A673 (cell line): ENCODE results near the gene AGAP1. TPM values are rescaled to one million over a fixed set of nuclear protein-coding genes. Genes with fewer than 3 reads are reported as not detected.

ENCODE experiments used
- BruUV-seq: library from RNA; stranded (reverse); fragments of 400-500 nt; replicated peaks from 2 replicates; lab custom pipeline; 2021; lab: Mats Ljungman, UMichigan
- CTCF ChIA-PET: fragments of 300-600 bp; sonication (Branson Sonifier 250); formaldehyde crosslinking; loops from one replicate; lab custom pipeline; 2022; ENCODE audit warnings: antibody characterized with exemption; lab: Charles Lee
- POLR2A ChIA-PET: fragments of 300-600 bp; sonication (Branson Sonifier 250); formaldehyde crosslinking; loops from one replicate; lab custom pipeline; 2022; ENCODE audit warnings: antibody characterized with exemption; ENCODE audit not compliant: low non-redundant PET; lab: Charles Lee
- DNase-seq: peaks from one replicate; pipeline ENCODE4 v3.0.0-alpha.2; 2015; ENCODE audit warnings: low spot score
- H3K27ac ChIP-seq: fragments of 200-600 bp; sonication (generic); 2 replicates; pipeline ENCODE4 v1.5.1; 2016; ENCODE audit warnings: mixed run types, low read depth, mild to moderate bottlenecking, mixed read lengths, antibody characterized with exemption, low read length; ENCODE audit not compliant: poor library complexity, severe bottlenecking
- H3K27me3 ChIP-seq: fragments of 200-600 bp; sonication (generic); replicated peaks from 2 replicates; pipeline ENCODE4 v1.6.1; 2017; ENCODE audit warnings: mixed run types, low read depth, mild to moderate bottlenecking, mixed read lengths, antibody characterized with exemption, low read length; ENCODE audit not compliant: insufficient read depth, poor library complexity
- H3K36me3 ChIP-seq: fragments of 200-600 bp; sonication (generic); 2 replicates; pipeline ENCODE4 v1.6.1; 2016; ENCODE audit warnings: mixed run types, mild to moderate bottlenecking, mixed read lengths, antibody characterized with exemption, low read length; ENCODE audit not compliant: insufficient read depth, poor library complexity, severe bottlenecking
- H3K4me1 ChIP-seq: fragments of 200-600 bp; sonication (generic); 2 replicates; pipeline ENCODE4 v1.6.1; 2017; ENCODE audit warnings: mixed run types, mild to moderate bottlenecking, mixed read lengths, antibody characterized with exemption, low read length; ENCODE audit not compliant: insufficient read depth, poor library complexity, severe bottlenecking
- H3K4me3 ChIP-seq: fragments of 200-600 bp; sonication (generic); 2 replicates; pipeline ENCODE4 v1.5.1; 2016; ENCODE audit warnings: low read depth, mixed run types, mild to moderate bottlenecking, mixed read lengths, low read length; ENCODE audit not compliant: poor library complexity, severe bottlenecking
- H3K9me3 ChIP-seq: fragments of 200-600 bp; sonication (generic); 2 replicates; pipeline ENCODE4 v1.6.1; 2016; ENCODE audit warnings: mixed run types, low read depth, mild to moderate bottlenecking, mixed read lengths, antibody characterized with exemption, low read length; ENCODE audit not compliant: poor library complexity, severe bottlenecking
- EZH2 ChIP-seq: fragments of 200-600 bp; sonication (generic); IDR thresholded peaks from 2 replicates; pipeline ENCODE4 v1.6.1; 2017; ENCODE audit warnings: borderline replicate concordance, low read depth, mild to moderate bottlenecking, mixed read lengths, antibody characterized with exemption, low read length; ENCODE audit not compliant: poor library complexity, severe bottlenecking
- intact Hi-C: fragments of 100-400 bp; cut with micrococcal nuclease; formaldehyde crosslinking; loops from one replicate; pipeline ENCODE4 v1.10.0; 2022; ENCODE audit not compliant: unreplicated experiment
- total RNA-seq: library from RNA; stranded (reverse); gene quantifications from 2 replicates; pipeline ENCODE4 v1.2.3, GENCODE V29; 2021
- TF ChIP-seq, protein P1 (sequence below): fragments of 300-800, 200-600 bp; sonication (generic); conservative IDR thresholded peaks from 2 replicates; pipeline ENCODE4 v1.5.1; 2017; ENCODE audit warnings: low read depth, mild to moderate bottlenecking, antibody characterized with exemption, low read length, moderate library complexity, mixed read lengths

Gene AGAP1
- total RNA-seq, 1 experiment from 2014 or later: 25.3 TPM

DNA sequence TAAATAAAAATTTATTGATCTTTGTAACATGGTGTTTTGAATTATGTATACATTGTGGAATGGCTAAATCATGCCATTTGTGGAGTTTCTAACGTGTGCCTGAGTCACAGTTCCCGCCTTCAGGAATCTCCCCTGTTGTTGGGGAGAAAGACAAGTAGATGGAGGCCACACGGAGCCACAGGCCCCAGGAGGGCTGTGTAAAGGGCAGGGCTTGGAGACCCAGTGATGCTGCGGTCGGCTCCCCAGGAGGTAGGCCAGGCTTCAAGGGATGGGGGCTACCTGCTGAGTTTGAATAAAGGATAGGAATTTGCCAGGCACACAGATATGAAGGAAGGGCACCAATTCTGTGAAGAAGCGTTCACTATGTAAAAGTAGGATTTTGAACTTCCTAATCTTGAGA is 417.3 kb downstream of the AGAP1 start:
- no peak overlapping the region for H3K4me3 ChIP-seq
- ChIA-PET CTCF (no interaction called here), POLR2A (no interaction called here)
- BruUV-seq: no TSS peak
- H3K27me3 ChIP-seq: no peaks in the 10 kb centered on the region
- no peaks in the 10 kb centered on the region for H3K4me1 ChIP-seq
- H3K9me3 ChIP-seq: no peaks in the 10 kb centered on the region
- intact Hi-C loops: no loop called here
- H3K36me3 ChIP-seq: no peaks in the 10 kb centered on the region
- no peak for DNase-seq
- no peak overlapping the region for H3K27ac ChIP-seq
- TF ChIP-seq, protein P1, sequence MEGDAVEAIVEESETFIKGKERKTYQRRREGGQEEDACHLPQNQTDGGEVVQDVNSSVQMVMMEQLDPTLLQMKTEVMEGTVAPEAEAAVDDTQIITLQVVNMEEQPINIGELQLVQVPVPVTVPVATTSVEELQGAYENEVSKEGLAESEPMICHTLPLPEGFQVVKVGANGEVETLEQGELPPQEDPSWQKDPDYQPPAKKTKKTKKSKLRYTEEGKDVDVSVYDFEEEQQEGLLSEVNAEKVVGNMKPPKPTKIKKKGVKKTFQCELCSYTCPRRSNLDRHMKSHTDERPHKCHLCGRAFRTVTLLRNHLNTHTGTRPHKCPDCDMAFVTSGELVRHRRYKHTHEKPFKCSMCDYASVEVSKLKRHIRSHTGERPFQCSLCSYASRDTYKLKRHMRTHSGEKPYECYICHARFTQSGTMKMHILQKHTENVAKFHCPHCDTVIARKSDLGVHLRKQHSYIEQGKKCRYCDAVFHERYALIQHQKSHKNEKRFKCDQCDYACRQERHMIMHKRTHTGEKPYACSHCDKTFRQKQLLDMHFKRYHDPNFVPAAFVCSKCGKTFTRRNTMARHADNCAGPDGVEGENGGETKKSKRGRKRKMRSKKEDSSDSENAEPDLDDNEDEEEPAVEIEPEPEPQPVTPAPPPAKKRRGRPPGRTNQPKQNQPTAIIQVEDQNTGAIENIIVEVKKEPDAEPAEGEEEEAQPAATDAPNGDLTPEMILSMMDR: no peak
- TF ChIP-seq EZH2: no peak

DNA sequence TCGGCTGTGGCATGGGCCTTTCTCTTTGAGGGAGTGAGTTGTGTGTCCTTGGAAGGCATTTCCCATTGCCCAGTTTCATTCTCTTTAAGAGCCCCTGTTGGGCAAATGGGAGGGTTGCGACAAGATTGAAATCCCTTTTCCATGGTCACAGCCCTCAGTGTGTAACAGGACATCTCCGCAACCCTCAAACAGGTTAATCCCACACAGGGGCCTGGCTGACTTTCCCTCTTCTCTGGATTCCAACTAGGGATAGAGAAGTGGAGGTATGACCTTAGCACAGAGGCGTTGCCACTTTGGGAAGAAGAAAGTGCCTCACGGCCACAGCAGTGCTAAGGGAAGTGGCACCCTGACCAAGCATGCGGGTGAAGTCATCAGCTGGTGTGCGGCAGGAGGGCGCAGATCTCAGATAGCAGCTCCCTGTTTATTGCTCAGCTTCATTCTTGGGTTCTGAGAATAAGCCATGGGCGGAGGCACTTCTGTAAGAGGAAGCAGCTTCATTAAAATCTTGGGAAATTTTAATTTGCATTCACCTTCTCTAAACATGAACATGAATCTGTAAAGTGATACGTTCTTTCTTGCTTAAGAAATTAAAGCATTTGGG is 417.9 kb downstream of the AGAP1 start:
- ChIA-PET POLR2A (interaction anchor here (0.6 kb wide), 1 partner anchor 471 kb away, joined by 10 read pairs; no protein-coding TSS in a partner anchor), CTCF (no interaction called here)
- no peaks in the 10 kb centered on the region for H3K9me3 ChIP-seq
- H3K36me3 ChIP-seq: no peaks in the 10 kb centered on the region
- TF ChIP-seq, protein P1: no peak
- no peak for TF ChIP-seq EZH2
- no peak overlapping the region for H3K4me3 ChIP-seq
- H3K4me1 ChIP-seq: no peaks in the 10 kb centered on the region
- BruUV-seq: no TSS peak
- H3K27me3 ChIP-seq: no peaks in the 10 kb centered on the region
- intact Hi-C loops: no loop called here
- no peak overlapping the region for H3K27ac ChIP-seq
- no peak for DNase-seq

DNA sequence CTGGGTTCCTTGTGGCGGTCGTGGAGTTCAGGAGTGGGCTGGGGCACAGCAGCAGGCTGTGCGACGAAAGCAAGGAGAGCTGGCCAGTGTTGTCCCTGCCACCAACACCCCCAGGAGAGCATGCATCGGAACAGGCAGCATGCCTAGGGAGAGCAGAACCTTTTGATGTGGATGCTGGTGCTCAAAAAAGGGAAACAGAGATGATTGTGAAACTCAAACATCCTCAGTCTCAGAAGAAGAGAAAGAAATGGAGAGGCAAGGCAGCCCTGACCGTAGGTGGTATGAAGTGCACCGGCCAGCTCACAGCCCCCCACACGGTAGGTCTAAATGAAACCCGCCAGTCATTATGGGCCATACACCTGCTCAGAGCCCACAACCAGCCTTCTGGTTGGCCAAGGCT is 420.9 kb downstream of the AGAP1 start:
- BruUV-seq: no TSS peak
- no peaks in the 10 kb centered on the region for H3K36me3 ChIP-seq
- no peaks in the 10 kb centered on the region for H3K9me3 ChIP-seq
- ChIA-PET POLR2A (no interaction called here), CTCF (no interaction called here)
- H3K4me1 ChIP-seq: no peaks in the 10 kb centered on the region
- H3K27ac ChIP-seq: no peak overlapping the region
- no peaks in the 10 kb centered on the region for H3K27me3 ChIP-seq
- intact Hi-C loops: no loop called here
- no peak overlapping the region for H3K4me3 ChIP-seq
- TF ChIP-seq, protein P1: no peak
- no peak for TF ChIP-seq EZH2
- no peak for DNase-seq
